ENCODE measurements around the gene CDH13. TPM values are rescaled to one million over a fixed set of nuclear protein-coding genes. Genes with fewer than 3 reads are reported as not detected.

Gene CDH13
- total and polyA plus RNA-seq, 8 donors, result 0.12 to 21.4 (median 1.7) TPM; not detected in 1

GRCh38 chr16:83482545-83483162, 855.9 kb downstream of the CDH13 start:
- WGBS, 5 donors, result 55 to 67% (median 63%) methylated on average over 9 of the region's 9 CpGs
- H3K36me3 ChIP-seq, result no peaks in the 10 kb centered on the region
- intact Hi-C loops (cut with DNase I; ENCODE audit: low total_unique reads), result no loop called here
- no peak for DNase-seq
- TF ChIP-seq CTCF (IDR thresholded peaks at IDR 0.05) (no peak), POLR2AphosphoS5 (IDR thresholded peaks at IDR 0.05) (no peak), POLR2A (IDR thresholded peaks at IDR 0.05) (no peak), EP300 (IDR thresholded peaks at IDR 0.05) (no peak)
- H3K27me3 ChIP-seq, result no peaks in the 10 kb centered on the region
- no peak overlapping the region for H3K4me3 ChIP-seq
- no peaks in the 10 kb centered on the region for H3K4me1 ChIP-seq
- no peaks in the 10 kb centered on the region for H3K9me3 ChIP-seq
- no peak overlapping the region for H3K27ac ChIP-seq

- Histone ChIP-seq H3K9me3 (no peaks in the 10 kb centered on the region), H3K36me3 (no peaks in the 10 kb centered on the region), H3K4me1 (no peaks in the 10 kb centered on the region), H3K4me3 (no peak overlapping the region), H3K27ac (no peak overlapping the region), H3K27me3 (no peaks in the 10 kb centered on the region)
- DNase-seq, result no peak
- 29 to 45% (median 36%) methylated on average over 2 of the region's 2 CpGs for WGBS, 5 donors
- no peak for TF ChIP-seq POLR2AphosphoS5 (IDR thresholded peaks at IDR 0.05)
- TF ChIP-seq POLR2A (IDR thresholded peaks at IDR 0.05), result no peak
- no peak for TF ChIP-seq EP300 (IDR thresholded peaks at IDR 0.05)
- no peak for TF ChIP-seq CTCF (IDR thresholded peaks at IDR 0.05)
- intact Hi-C loops (cut with DNase I; ENCODE audit: low total_unique reads), result no loop called here
Measured at GRCh38 chr16:83490073-83490472, 863.3 kb downstream of the CDH13 start.

GRCh38 chr16:83494459-83494858, 867.7 kb downstream of the CDH13 start:
- intact Hi-C loops (cut with DNase I; ENCODE audit: low total_unique reads), result no loop called here
- DNase-seq, result no peak
- Histone ChIP-seq H3K27ac (no peak overlapping the region), H3K4me3 (no peak overlapping the region), H3K4me1 (no peaks in the 10 kb centered on the region), H3K9me3 (no peaks in the 10 kb centered on the region), H3K36me3 (no peaks in the 10 kb centered on the region), H3K27me3 (no peaks in the 10 kb centered on the region)
- no peak for TF ChIP-seq POLR2A (IDR thresholded peaks at IDR 0.05)
- no peak for TF ChIP-seq POLR2AphosphoS5 (IDR thresholded peaks at IDR 0.05)
- no peak for TF ChIP-seq EP300 (IDR thresholded peaks at IDR 0.05)
- TF ChIP-seq CTCF (IDR thresholded peaks at IDR 0.05), result no peak
- 76 to 89% (median 80%) methylated on average over 1 of the region's 1 CpG for WGBS, 5 donors

- H3K4me1 ChIP-seq, result no peaks in the 10 kb centered on the region
- TF ChIP-seq EP300 (IDR thresholded peaks at IDR 0.05) (no peak), POLR2A (IDR thresholded peaks at IDR 0.05) (no peak), CTCF (IDR thresholded peaks at IDR 0.05) (no peak), POLR2AphosphoS5 (IDR thresholded peaks at IDR 0.05) (no peak)
- H3K9me3 ChIP-seq, result no peaks in the 10 kb centered on the region
- intact Hi-C loops (cut with DNase I; ENCODE audit: low total_unique reads), result no loop called here
- no peak overlapping the region for H3K27ac ChIP-seq
- 65 to 83% (median 70%) methylated on average over 4 of the region's 4 CpGs for WGBS, 5 donors
- peaks cover 0 to under 1% (median 0%) of the 10 kb centered on the region in 3 donors for H3K27me3 ChIP-seq
- no peaks in the 10 kb centered on the region for H3K36me3 ChIP-seq
- no peak for DNase-seq
- H3K4me3 ChIP-seq, result no peak overlapping the region
Measured at GRCh38 chr16:83501481-83501880, 874.7 kb downstream of the CDH13 start.
